ENCODE data around the gene MYLK3.

GRCh38 chr16:46720619-46721018 is 27.5 kb downstream of the MYLK3 start:
- TF ChIP-seq CTCF (IDR thresholded peaks at IDR 0.05) (no peak), POLR2A (IDR thresholded peaks at IDR 0.05) (no peak)

Data from vagina (tissue), 2 donors.